Rectal smooth muscle tissue (tissue), 1 donor: Measurements from ENCODE around the gene TRABD2B.

Experiments
- H3K27ac ChIP-seq: one replicate; pipeline ENCODE4 v1.7.0; 2013; ENCODE audit warnings: low read depth, low read length, inconsistent platforms
- H3K27me3 ChIP-seq: one replicate; pipeline ENCODE4 v1.7.0; 2013; ENCODE audit warnings: low read length; ENCODE audit not compliant: control insufficient read depth, insufficient read depth
- H3K36me3 ChIP-seq: one replicate; pipeline ENCODE4 v1.7.0; 2013; ENCODE audit warnings: low read length; ENCODE audit not compliant: control insufficient read depth, insufficient read depth
- H3K4me1 ChIP-seq: one replicate; pipeline ENCODE4 v1.7.0; 2013; ENCODE audit warnings: low read length; ENCODE audit not compliant: control insufficient read depth, insufficient read depth
- H3K4me3 ChIP-seq: one replicate; pipeline ENCODE4 v1.7.0; 2013; ENCODE audit warnings: low read length
- H3K9ac ChIP-seq: one replicate; pipeline ENCODE4 v1.7.0; 2013; ENCODE audit warnings: low read length

Gene TRABD2B

DNA sequence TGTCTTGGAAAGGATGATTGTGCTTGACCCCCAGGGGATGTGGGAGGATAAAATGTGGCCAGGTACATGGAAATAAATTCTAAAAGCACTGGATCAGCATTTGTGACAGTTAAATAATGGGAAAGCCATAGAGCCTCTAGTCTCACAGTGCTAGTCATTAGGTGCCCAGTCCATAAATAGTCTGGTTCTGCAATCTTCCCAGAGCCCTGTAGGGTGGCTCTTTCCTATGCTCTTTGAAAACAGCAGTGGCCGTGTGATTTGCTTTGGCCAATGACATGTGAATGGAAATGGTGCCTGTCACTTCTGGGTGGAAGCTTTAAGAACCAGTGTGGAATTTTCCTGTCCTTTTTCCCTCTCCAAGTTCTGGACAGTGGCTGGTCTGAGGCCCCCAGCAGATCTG, 113.2 kb downstream of the TRABD2B start:
- Histone ChIP-seq H3K27me3 (no peaks in the 10 kb centered on the region), H3K27ac (no peak overlapping the region), H3K36me3 (no peaks in the 10 kb centered on the region), H3K4me3 (no peak overlapping the region), H3K9ac (no peak overlapping the region), H3K4me1 (no peaks in the 10 kb centered on the region)

DNA sequence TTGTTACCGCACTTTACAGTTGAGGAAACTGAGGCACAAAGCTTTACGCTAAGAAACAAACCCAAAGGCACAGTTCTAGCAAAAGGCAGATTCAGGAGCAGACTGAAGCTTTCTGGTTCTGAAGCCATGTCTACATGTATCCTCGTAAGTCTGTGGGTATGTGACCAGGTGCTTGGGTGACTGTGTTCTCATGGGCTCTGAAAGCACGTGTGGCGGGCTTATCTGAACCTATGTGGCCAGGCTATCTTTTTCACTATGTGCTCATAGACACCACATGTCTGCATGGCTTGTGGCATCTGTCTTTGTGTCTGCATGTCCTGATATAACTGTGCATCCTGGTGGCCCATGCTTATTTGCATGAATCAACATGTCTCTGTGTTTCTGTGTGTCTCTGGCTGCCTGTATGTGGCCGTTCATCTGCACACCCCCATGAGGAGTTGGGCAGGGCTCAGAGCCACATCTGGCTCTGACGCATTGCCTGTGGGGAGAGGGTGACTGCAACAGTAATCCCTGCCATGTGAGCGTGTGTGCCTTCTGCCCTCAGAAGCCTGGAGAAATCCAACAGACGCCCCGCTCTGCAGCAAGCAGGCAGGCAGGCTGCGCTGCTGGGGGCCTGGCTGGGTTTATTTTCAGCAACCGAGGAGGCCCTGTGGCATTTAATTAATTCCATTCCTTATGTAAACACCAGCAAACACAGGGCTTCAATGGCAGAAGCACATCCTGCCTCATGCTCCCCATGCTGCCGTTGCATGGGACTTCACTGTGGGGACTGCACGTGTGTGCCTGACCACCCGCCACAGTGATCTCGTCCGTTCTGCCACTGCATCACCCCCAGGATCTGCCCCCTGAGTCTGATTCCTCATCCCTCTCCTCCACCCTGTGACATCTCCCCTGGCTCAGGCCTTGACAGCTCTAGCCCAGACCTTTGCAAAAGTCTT, 115.4 kb downstream of the TRABD2B start:
- Histone ChIP-seq H3K4me3 (no peak overlapping the region), H3K4me1 (no peaks in the 10 kb centered on the region), H3K9ac (no peak overlapping the region), H3K27ac (no peak overlapping the region), H3K27me3 (no peaks in the 10 kb centered on the region), H3K36me3 (no peaks in the 10 kb centered on the region)

DNA sequence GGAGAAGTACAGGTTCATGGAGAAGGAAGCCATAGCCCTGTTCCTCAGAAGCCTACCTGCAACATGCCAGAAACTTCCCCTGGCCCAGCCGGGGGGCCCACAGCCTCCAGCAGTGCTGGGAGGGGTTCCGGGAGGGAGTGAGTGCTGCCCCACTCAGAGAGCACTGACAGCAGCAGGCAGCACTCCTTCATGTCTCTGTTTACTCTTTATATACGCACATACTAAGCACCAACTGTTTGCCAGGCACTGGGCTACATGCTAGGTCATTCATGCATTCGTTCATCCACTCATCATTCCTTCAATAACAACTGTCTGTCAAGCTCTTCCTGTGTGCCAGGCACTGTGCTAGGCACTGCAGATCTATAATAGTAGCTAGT, 120.6 kb downstream of the TRABD2B start:
- Histone ChIP-seq H3K27me3 (no peaks in the 10 kb centered on the region), H3K9ac (no peak overlapping the region), H3K4me1 (peaks cover 5% of the 10 kb centered on the region), H3K4me3 (no peak overlapping the region), H3K36me3 (no peaks in the 10 kb centered on the region), H3K27ac (peak overlapping the region; percentile 34)

DNA sequence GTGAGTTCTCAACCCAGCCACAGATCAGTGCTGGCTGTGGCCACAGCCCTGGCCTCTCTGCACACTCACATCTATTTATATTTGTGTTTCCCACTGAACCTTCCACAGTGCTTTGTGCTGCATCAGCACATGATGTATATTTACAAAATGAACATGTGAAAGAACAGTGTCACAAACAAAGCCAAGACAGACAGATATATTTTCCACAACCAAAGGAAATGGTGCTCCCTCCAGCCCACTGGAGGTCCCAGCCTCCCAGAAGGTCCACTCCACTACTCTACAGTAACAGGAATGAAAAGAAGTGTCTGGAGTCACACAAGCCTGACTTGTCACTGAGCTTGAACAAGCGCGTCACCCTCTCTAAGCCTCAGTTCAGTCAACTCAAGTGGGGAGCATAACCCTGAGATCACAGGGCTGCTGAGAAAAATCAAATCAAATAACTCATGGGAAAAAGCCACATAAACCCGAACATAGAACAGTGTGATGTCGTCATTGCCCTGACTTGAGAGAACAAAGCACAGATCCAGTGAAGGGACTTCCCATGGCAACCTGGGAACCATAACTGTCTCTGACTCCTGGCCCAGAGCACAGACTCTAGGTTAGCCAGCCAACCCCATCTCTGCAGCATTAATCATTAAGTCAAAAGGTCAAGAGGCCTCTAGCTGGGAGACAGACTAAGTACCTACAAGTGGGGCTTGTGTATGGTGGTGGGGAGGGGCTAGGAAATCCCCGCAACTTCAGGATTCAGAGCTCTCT, 121.2 kb downstream of the TRABD2B start:
- no peaks in the 10 kb centered on the region for H3K27me3 ChIP-seq
- H3K36me3 ChIP-seq: no peaks in the 10 kb centered on the region
- H3K27ac ChIP-seq: peak overlapping the region; percentile 55
- no peak overlapping the region for H3K4me3 ChIP-seq
- peaks cover 5% of the 10 kb centered on the region for H3K4me1 ChIP-seq
- H3K9ac ChIP-seq: no peak overlapping the region

DNA sequence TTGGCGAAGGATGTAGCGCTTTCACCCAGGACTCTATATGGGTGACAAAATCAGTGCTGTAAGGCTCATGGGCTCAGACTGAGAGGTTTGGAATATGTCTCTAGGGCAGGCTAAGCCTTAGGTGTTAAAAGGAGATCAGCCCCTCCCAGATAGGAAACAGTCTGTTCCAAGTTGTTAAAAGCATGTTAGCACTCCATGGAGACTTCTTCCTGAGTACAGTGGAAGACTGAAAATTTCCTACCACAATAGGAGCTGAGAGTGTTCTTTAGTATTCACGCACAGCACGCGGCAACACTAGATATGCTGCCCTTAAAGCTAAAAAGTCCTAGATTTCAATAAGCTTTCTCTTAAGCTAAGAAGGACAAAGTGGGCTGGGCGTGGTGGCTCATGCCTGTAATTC, 122.1 kb downstream of the TRABD2B start:
- no peak overlapping the region for H3K9ac ChIP-seq
- H3K4me3 ChIP-seq: no peak overlapping the region
- H3K27ac ChIP-seq: no peak overlapping the region
- no peaks in the 10 kb centered on the region for H3K36me3 ChIP-seq
- no peaks in the 10 kb centered on the region for H3K27me3 ChIP-seq
- peaks cover 5% of the 10 kb centered on the region for H3K4me1 ChIP-seq

DNA sequence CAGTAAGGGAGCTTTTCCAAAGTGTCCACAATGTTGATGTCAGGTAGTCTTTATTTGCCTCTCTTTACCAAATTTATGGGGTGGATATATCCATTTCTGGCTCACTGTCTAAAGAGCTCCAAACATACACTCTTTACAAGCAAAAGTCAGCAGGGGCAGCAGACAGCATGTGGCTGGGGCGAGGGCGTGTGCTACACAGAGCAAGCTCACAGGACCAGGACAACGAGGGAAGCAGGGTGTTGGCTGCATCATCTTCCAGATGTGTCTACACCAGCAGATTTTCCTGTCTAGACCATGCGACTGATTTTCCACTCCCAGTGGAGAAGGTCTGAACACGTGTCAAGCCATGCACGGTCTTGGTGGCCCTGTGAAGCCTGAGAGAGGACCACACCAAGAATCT, 123.8 kb downstream of the TRABD2B start:
- peaks cover 5% of the 10 kb centered on the region for H3K4me1 ChIP-seq
- no peaks in the 10 kb centered on the region for H3K27me3 ChIP-seq
- H3K4me3 ChIP-seq: no peak overlapping the region
- H3K27ac ChIP-seq: no peak overlapping the region
- H3K9ac ChIP-seq: no peak overlapping the region
- no peaks in the 10 kb centered on the region for H3K36me3 ChIP-seq

DNA sequence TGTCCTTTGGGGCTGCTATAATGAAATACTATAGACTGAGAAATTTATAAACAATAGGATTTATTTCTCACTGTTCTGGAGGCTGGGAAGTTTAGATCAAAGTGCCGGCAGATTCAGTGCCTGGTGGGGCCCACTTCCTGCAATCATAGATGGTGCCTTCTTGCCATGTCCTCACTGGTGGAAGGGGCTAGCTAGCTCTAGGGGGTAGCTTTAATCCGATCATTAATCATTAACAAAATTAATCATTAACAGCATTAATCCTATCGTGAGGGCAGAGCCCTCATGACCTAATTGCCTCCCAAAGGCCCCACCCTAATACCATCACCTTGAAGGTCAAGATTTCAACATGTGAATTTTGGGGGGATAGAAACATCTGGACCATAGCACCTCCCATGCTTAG, 124.3 kb downstream of the TRABD2B start:
- Histone ChIP-seq H3K9ac (no peak overlapping the region), H3K27me3 (no peaks in the 10 kb centered on the region), H3K4me1 (peaks cover 5% of the 10 kb centered on the region), H3K36me3 (no peaks in the 10 kb centered on the region), H3K4me3 (no peak overlapping the region), H3K27ac (no peak overlapping the region)

DNA sequence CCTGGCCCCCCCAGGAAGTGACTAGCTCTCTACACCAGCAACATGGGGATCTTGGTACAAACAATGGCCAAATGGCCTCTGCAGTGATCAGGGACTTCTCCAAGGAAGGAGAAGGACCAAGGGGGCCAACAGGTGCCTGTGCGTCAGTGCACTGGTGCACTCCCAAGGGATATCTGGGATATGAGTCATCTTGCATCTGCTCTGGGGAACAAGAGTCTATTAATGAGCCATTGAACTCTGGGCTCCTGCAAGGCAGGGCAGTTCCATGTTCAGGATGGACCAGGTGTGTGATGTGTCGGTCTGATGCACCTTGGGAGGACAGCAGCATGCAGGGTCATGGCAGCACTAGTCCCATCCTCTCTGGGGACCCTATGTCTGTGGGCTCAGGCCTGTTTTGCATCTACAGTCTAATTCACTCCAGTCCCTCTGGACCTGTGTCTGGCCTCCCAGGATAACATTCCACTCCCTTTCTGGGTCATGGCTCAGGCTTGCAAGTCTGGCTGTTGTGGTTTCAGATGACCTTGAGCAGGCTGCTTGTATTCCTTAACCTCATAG, 125.3 kb downstream of the TRABD2B start:
- no peak overlapping the region for H3K27ac ChIP-seq
- no peaks in the 10 kb centered on the region for H3K27me3 ChIP-seq
- no peak overlapping the region for H3K4me3 ChIP-seq
- peaks cover 5% of the 10 kb centered on the region for H3K4me1 ChIP-seq
- no peaks in the 10 kb centered on the region for H3K36me3 ChIP-seq
- H3K9ac ChIP-seq: no peak overlapping the region

DNA sequence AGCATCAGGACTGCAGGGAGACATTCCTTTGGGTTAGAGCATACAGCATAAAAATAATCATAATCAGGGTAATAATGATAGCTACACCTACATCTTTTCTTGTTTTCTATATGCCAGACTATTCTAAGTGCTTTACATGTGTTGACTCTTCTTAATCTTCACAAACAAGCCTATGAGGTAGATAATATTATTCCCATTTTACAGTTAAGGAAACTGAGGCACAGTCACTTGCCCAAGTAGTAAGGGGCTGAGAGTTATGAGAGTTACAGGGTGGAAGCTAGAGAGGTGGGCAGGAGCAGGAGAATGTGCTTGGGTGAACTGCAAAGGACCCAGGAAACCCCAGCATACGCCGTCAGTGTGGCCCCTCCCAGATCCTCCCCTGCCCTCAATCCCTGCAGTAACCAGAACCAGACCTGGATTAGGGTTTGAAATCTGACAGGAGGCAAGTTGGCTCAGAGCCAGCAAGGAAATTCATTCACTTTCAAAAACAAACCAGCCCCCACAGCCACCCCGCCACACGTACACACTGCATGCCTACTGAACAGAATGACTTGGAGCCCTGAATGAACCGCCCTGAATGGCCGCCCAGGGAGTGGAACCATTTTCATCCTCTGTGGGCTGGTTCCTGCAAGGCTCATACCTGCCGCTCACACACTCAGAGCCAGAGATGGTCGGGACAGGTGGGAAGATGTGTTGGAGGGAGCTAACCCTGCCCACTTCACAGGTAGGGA, 126.1 kb downstream of the TRABD2B start:
- no peak overlapping the region for H3K9ac ChIP-seq
- H3K27me3 ChIP-seq: no peaks in the 10 kb centered on the region
- H3K4me3 ChIP-seq: no peak overlapping the region
- H3K36me3 ChIP-seq: no peaks in the 10 kb centered on the region
- no peak overlapping the region for H3K27ac ChIP-seq
- peaks cover 5% of the 10 kb centered on the region for H3K4me1 ChIP-seq

DNA sequence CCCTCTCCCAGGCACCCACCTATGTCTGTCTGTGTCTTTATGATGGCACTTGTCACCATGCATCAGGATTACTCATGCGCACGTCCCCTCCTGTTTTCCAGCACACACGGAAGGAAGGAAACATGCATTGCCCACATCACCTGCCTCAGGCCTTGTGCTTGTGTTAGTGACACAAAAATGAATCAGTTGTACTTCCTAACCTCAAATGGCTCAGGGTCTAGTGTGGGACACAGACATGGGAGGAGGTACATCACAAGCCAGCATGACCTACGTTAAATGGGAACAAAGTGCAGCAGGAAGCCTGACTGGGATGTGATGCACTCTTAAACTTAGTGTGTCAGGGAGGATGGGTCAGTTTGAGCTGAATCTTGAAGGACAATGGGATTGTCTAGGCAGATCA, 126.7 kb downstream of the TRABD2B start:
- Histone ChIP-seq H3K27me3 (no peaks in the 10 kb centered on the region), H3K4me1 (no peaks in the 10 kb centered on the region), H3K4me3 (no peak overlapping the region), H3K9ac (no peak overlapping the region), H3K27ac (no peak overlapping the region), H3K36me3 (no peaks in the 10 kb centered on the region)

DNA sequence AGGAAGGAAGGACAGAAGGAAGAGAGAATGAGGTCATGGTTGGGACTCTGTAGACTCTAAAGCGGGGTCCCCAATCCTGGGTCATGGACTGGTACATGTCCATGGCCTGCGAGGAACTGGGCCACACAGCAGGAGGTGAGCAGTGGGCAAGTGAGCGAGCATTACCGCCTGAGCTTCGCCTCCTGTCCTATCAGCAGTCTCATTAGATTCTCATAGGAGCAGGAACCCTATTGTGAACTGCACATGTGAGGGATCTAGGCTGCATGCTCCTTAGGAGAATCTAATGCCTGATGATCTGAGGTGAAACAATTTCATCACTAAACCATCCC, 128.9 kb downstream of the TRABD2B start:
- Histone ChIP-seq H3K9ac (no peak overlapping the region), H3K36me3 (no peaks in the 10 kb centered on the region), H3K27ac (no peak overlapping the region), H3K4me1 (no peaks in the 10 kb centered on the region), H3K27me3 (no peaks in the 10 kb centered on the region), H3K4me3 (no peak overlapping the region)
